ENCODE measurements around the gene HSF2.
A peak's percentile ranks its signal among the peaks of the same experiment; 100 is the strongest.
"Not testable (repeated sequence)": the region's sequence is repeated elsewhere in the genome, so short reads cannot be mapped to it uniquely, and the experiment has no call there.

Gene HSF2

DNA sequence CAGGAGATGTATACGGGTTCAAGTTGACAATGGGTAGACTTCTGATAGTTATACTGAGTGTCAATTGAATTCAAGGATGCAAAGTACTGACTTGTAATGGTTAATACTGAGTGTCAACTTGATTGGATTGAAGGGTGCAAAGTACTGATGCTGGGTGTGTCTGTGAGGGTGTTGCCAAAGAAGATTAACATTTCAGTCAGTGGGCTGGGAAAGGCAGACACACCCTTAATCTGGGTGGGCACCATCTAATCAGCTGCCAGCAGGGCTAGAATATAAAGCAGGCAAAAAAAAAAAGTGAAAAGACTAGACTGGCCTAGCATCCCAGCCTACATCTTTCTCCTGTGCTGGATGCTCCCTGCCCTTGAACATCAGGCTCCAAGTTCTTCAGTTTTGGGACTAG lies 55.7 kb downstream of the HSF2 start:
- not testable (repeated sequence) for DNase-seq

DNA sequence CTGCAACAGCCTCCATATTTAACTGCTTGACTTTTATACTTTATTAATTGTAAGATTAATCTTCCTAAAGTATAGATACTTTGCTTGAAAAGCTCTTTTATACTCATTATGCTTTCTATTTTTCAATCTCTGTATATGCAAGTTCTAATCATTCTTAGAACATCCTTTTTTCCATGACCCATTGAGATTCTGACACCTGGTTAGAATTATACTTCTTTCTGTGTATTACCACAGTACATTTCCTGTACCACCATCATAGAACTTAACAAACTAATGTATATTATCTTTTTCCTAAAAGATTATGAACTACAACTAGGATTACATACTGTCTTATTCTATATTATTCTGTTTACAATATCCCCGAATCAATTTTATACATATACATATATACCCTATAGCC lies 58.6 kb downstream of the HSF2 start:
- DNase-seq: no peak

- DNase-seq: no peak
Measured at GRCh38 chr6:122459240-122459639, 59.8 kb downstream of the HSF2 start.

DNA sequence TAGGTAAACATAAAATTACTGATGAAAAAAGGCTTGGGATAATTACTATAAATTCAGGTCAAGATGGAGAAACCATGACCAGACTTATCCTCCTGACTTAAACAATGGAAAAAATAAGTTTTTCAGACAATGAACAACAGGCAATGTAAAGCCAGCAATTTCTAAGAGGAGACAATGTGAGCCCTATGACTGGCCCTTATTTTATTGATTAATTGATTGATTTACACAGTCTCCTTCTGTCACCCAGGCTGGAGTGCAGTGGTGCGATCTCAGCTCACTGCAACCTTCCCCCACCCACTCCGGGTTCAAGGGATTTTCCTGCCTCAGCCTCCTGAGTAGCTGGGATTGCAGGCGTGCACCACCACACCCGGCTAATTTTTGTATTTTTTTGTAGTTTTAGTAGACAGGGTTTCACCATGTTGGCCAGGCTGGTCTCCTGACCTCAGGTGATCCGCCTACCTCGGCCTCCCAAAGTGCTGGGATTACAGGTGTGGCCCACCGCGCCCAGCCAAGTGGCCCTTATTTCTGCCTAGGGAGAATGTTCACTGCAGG lies 60.5 kb downstream of the HSF2 start:
- DNase-seq: not testable (repeated sequence)

- no peak for DNase-seq
Measured at GRCh38 chr6:122461885-122462284, 62.4 kb downstream of the HSF2 start.

- DNase-seq: peak; percentile 88
Measured at GRCh38 chr6:122471107-122472021, 71.9 kb downstream of the HSF2 start, which contains the start of gene SERINC1. SERINC1 (minus strand) TSS chr6:122471807; CDS start chr6:122471737, 70 bp downstream.

DNA sequence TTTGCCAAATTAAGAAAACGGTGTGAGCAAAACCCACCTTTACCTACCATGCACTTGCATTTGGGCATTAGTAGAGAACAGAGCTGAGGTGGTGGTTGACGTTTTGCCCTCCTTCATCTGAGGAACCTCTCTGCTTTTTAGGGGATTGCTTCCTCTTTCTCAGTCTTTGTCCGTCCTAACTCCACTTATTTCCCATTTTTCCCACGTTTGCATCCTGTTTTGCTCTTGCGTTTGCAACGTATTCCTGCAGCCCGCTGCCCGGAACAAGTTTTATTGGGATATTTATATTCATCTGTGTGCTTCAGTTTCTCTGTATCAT lies 72.5 kb downstream of the HSF2 start:
- no peak for DNase-seq

DNA sequence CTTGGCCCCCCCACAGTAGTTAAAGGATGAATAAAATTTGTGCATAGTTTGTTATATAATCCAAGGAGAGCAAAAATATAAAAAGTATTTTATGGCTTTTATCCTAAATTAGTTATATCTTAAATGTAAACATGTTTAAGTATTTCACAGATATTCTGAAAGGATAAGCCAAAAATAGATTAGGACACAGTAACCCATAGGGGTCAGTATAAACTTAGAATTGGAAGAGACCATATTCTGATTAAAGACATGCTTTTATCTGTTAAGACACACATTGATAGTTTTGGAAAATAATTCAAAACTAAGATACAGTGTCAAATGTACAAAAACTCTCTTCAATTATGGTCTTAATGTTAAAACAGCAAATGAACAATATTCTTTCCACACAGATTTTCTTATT lies 76.7 kb downstream of the HSF2 start:
- DNase-seq: peak; percentile 35

GRCh38 chr6:122482750-122483080 lies 83.3 kb downstream of the HSF2 start:
- DNase-seq: no peak
